Activated B cell treated with CpG ODN at 0.5 μM for 24 hours (primary cell): ENCODE measurements around the gene SLC43A2. TPM values are rescaled to one million over a fixed set of nuclear protein-coding genes. Genes with fewer than 3 reads are reported as not detected.

Source experiments
- ATAC-seq: fragments of 200-7000 bp; cut with Tn5 transposase; one replicate; pipeline ENCODE4 v1.10.0; 2021; ENCODE audit warnings: low read depth, mild to moderate bottlenecking, moderate library complexity
- CTCF ChIA-PET: fragments of 350-600 bp; sonication (Branson Sonifier 250); formaldehyde crosslinking; loops from one replicate; lab custom pipeline; 2021; ENCODE audit warnings: antibody characterized with exemption; lab: Charles Lee
- POLR2A ChIA-PET: fragments of 350-600 bp; sonication (Branson Sonifier 250); formaldehyde crosslinking; loops from one replicate; lab custom pipeline; 2021; ENCODE audit warnings: antibody characterized with exemption; lab: Charles Lee
- DNase-seq: peaks from one replicate; pipeline ENCODE4 v3.0.0; 2022
- H3K27ac Mint-ChIP-seq: one replicate; pipeline ENCODE4 v1.8.0; 2020; ENCODE audit warnings: mixed read lengths
- H3K27me3 Mint-ChIP-seq: one replicate; pipeline ENCODE4 v1.8.0; 2021; ENCODE audit warnings: mixed read lengths
- H3K36me3 Mint-ChIP-seq: one replicate; pipeline ENCODE4 v1.8.0; 2021; ENCODE audit warnings: low read depth, mixed read lengths
- H3K4me1 Mint-ChIP-seq: one replicate; pipeline ENCODE4 v1.8.0; 2021; ENCODE audit warnings: mixed read lengths
- H3K4me3 Mint-ChIP-seq: one replicate; pipeline ENCODE4 v1.8.0; 2020; ENCODE audit warnings: mild to moderate bottlenecking, mixed read lengths
- H3K9me3 Mint-ChIP-seq: one replicate; pipeline ENCODE4 v1.8.0; 2020; ENCODE audit warnings: mixed read lengths
- CTCF ChIP-seq: fragments of 200-600 bp; IDR thresholded peaks from one replicate; pipeline ENCODE4 v1.8.0; 2022; ENCODE audit warnings: antibody characterized with exemption, mild to moderate bottlenecking
- intact Hi-C: fragments of 100-400 bp; cut with micrococcal nuclease; formaldehyde crosslinking; loops from one replicate; pipeline ENCODE4 v1.15.1; 2024
- total RNA-seq: library from RNA; stranded (reverse); gene quantifications from 2 replicates; pipeline ENCODE4 v1.2.3, GENCODE V29; 2022

SLC43A2 gene
- total RNA-seq, 1 donor from 2014 or later, result 167 TPM

- H3K4me3 Mint-ChIP-seq, result no peak overlapping the region
- H3K4me1 Mint-ChIP-seq, result peaks cover 48% of the 10 kb centered on the region
- ChIA-PET POLR2A (interaction anchor here (1.0 to 1.7 kb wide), 5 partner anchors 11 to 72 kb away, joined by 3 to 5 read pairs (median 3); partner anchors contain the start of gene INPP5K), CTCF (interaction anchor here (0.7 to 2.9 kb wide), 4 partner anchors 38 to 90 kb away, joined by 3 to 8 read pairs (median 4); partner anchors contain the start of gene INPP5K)
- ATAC-seq, result no peak
- TF ChIP-seq CTCF, result no peak
- H3K27ac Mint-ChIP-seq, result peak overlapping the region; percentile 84
- intact Hi-C loops, result no loop called here
- no peaks in the 10 kb centered on the region for H3K27me3 Mint-ChIP-seq
- H3K36me3 Mint-ChIP-seq, result peaks cover 61% of the 10 kb centered on the region
- H3K9me3 Mint-ChIP-seq, result no peaks in the 10 kb centered on the region
- DNase-seq, result no peak
Measured at GRCh38 chr17:1554751-1555540, 73.7 kb downstream of the SLC43A2 start.

- DNase-seq, result no peak
- Mint-ChIP-seq H3K27ac (no peak overlapping the region), H3K27me3 (no peaks in the 10 kb centered on the region), H3K36me3 (peaks cover 67% of the 10 kb centered on the region), H3K9me3 (no peaks in the 10 kb centered on the region), H3K4me3 (no peak overlapping the region), H3K4me1 (peaks cover 39% of the 10 kb centered on the region)
- POLR2A ChIA-PET, result interaction anchor here (0.6 kb wide), 1 partner anchor 223 kb away, joined by 3 read pairs; no protein-coding TSS in a partner anchor
- intact Hi-C loops, result no loop called here
- no peak for TF ChIP-seq CTCF
- CTCF ChIA-PET, result interaction anchor here (0.7 to 2.9 kb wide), 2 partner anchors 37 to 76 kb away, joined by 4 to 8 read pairs; no protein-coding TSS in a partner anchor
- no peak for ATAC-seq
Measured at GRCh38 chr17:1553354-1554266, 75.0 kb downstream of the SLC43A2 start.

- H3K4me1 Mint-ChIP-seq, result peaks cover 37% of the 10 kb centered on the region
- ATAC-seq (no peak), DNase-seq (no peak)
- no peak overlapping the region for H3K4me3 Mint-ChIP-seq
- no peaks in the 10 kb centered on the region for H3K27me3 Mint-ChIP-seq
- ChIA-PET CTCF (no interaction called here), POLR2A (interaction anchor here (0.5 to 0.6 kb wide), 2 partner anchors 15 to 222 kb away, joined by 3 read pairs; no protein-coding TSS in a partner anchor)
- no peaks in the 10 kb centered on the region for H3K9me3 Mint-ChIP-seq
- intact Hi-C loops, result no loop called here
- TF ChIP-seq CTCF, result no peak
- H3K36me3 Mint-ChIP-seq, result peaks cover 74% of the 10 kb centered on the region
- no peak overlapping the region for H3K27ac Mint-ChIP-seq
Measured at GRCh38 chr17:1552932-1553331, 75.7 kb downstream of the SLC43A2 start.

GRCh38 chr17:1551741-1552140 lies 76.9 kb downstream of the SLC43A2 start:
- ChIA-PET POLR2A (no interaction called here), CTCF (interaction anchor here (0.7 kb wide), 1 partner anchor 186 kb away, joined by 3 read pairs; no protein-coding TSS in a partner anchor)
- no peaks in the 10 kb centered on the region for H3K27me3 Mint-ChIP-seq
- TF ChIP-seq CTCF, result no peak
- no peak overlapping the region for H3K4me3 Mint-ChIP-seq
- DNase-seq (no peak), ATAC-seq (no peak)
- no peaks in the 10 kb centered on the region for H3K9me3 Mint-ChIP-seq
- H3K36me3 Mint-ChIP-seq, result peaks cover 71% of the 10 kb centered on the region
- H3K27ac Mint-ChIP-seq, result no peak overlapping the region
- peaks cover 30% of the 10 kb centered on the region for H3K4me1 Mint-ChIP-seq
- intact Hi-C loops, result no loop called here
